Nephron progenitor cell (in vitro differentiated cells): ENCODE data around the gene PIP5KL1.
A peak's percentile ranks its signal among the peaks of the same experiment; 100 is the strongest.

Experiments used
- DNase-seq: peaks from one replicate; pipeline ENCODE4 v3.0.0; 2021
- H3K27ac Mint-ChIP-seq: 2 replicates; pipeline ENCODE4 v1.8.0; 2021; ENCODE audit warnings: mild to moderate bottlenecking, moderate library complexity, mixed read lengths
- H3K27me3 Mint-ChIP-seq: 2 replicates; pipeline ENCODE4 v1.8.0; 2021; ENCODE audit warnings: mild to moderate bottlenecking, low read depth, mixed read lengths; ENCODE audit not compliant: poor library complexity
- H3K36me3 Mint-ChIP-seq: 2 replicates; pipeline ENCODE4 v1.8.0; 2021; ENCODE audit warnings: low read depth, mixed read lengths
- H3K4me1 Mint-ChIP-seq: 2 replicates; pipeline ENCODE4 v1.8.0; 2021; ENCODE audit warnings: mixed read lengths
- H3K4me3 Mint-ChIP-seq: 2 replicates; pipeline ENCODE4 v1.8.0; 2021; ENCODE audit warnings: mild to moderate bottlenecking, moderate library complexity, mixed read lengths
- H3K9me3 Mint-ChIP-seq: 2 replicates; pipeline ENCODE4 v1.8.0; 2021; ENCODE audit warnings: mild to moderate bottlenecking, moderate library complexity, mixed read lengths
- CTCF ChIP-seq: fragments of 200-600 bp; sonication (generic); IDR thresholded peaks from 2 replicates; pipeline ENCODE4 v1.5.0; 2021; ENCODE audit warnings: antibody characterized with exemption

Gene PIP5KL1

DNA sequence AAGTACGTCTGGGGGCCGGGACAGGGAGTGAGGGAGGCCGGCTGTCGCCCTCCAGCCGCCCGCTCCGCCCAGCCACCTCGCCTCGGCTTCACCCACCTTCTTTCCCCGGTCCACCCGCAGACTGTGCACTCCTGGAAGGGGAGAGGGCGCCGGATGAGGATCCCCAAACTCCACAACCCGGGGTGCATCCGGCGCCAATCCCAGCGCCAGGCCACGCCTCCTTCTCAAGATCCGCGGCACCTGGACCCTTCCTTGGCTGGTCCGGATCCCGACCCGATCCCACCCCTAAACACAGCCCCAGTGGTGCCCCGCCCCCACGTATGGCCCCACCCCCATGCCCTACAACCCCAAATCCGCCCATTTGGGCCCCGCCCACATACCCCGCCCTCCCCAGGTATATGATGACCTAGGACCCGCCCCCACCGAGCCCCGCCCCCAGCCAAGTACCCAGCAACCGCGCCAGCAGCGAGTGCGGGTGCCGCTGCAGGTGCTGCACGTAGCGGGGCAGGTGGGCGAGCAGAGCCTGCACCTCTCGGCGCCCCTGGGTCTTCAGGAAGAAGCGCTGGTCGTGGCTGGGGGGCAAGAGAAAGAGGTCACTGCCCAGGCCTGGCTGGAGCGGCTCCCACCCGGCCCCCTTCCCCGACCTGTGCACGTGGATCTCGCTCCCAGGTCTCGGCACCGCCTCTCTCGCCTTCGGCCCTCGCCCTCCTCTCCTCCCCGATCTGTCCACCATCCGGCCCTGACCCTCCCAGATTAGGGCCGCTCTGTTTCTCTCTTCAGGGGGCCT lies 3.2 kb downstream of the PIP5KL1 start:
- no peaks in the 10 kb centered on the region for H3K36me3 Mint-ChIP-seq
- no peak for TF ChIP-seq CTCF

DNA sequence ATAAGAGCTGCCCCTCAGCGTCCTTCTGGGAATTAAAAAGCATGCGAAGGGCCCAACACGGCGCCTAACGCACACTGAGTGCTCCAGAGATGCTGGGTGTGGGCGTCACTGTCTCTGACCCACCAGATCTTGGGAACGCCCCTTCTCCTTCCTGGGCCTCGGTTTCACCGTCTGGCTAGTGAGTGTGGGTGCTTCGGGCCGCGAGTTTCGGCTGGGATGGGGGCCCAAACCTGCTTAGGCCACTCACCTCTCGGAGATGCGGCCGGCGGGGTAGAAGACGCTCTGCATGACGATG lies 3.7 kb downstream of the PIP5KL1 start:
- Mint-ChIP-seq H3K9me3 (no peaks in the 10 kb centered on the region), H3K4me1 (peaks cover 10% of the 10 kb centered on the region), H3K36me3 (no peaks in the 10 kb centered on the region), H3K4me3 (peak overlapping the region; percentile 66), H3K27ac (no peak overlapping the region), H3K27me3 (peaks cover 88% of the 10 kb centered on the region)
- no peak for TF ChIP-seq CTCF
- DNase-seq = no peak

More for the DNA sequence above, 3.2 kb downstream of the PIP5KL1 start:
- DNase-seq = peak; percentile 57
- Mint-ChIP-seq H3K9me3 (no peaks in the 10 kb centered on the region), H3K4me3 (peak overlapping the region; percentile 66), H3K27me3 (peaks cover 83% of the 10 kb centered on the region), H3K27ac (no peak overlapping the region), H3K4me1 (peaks cover 10% of the 10 kb centered on the region)

DNA sequence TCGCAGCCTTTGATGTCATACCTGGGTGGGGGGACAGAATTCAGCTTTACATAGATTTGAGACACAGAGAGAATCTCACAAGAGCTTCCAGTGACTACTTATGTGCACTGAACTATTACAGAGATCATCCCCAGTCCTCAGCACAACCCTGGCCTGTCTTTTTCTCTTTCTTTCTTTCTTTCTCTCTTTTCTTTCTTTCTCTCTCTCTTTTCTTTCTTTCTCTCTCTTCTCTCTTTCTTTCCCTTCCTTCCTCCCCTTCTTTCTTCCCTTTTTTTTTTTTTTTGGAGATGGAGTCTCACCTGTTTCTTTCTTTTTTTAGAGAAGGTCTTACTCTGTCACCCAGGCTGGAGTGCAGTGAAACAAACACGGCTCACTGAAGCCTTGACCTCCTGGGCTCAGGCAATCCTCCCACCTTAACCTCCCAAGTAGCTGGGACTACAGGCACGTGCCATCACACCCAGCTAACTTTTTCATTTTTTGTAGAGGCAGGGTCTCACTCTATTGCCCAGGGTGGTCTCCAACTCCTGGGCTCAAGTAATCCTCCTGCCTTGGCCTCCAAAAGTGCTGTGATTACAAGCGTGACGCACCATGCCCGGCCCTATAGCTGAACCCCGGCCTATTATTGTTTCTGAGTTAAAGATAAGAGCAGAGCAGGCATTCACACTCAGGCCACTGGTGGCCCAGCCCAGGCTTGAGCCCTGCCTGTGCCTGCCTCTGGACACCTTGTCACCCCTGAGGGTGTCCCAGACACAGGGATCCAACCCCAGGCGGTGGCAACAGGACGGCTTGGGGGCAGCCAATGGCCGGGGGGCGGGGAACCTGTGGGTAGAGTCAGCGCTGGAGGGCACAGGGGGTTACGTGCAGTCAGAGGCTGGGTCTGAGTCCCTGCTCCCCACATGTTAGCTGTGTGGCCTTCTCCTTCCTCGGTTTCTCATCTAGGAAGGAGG lies 4.3 kb downstream of the PIP5KL1 start:
- H3K9me3 Mint-ChIP-seq = no peaks in the 10 kb centered on the region
- H3K4me3 Mint-ChIP-seq = peak overlapping the region; percentile 34
- H3K4me1 Mint-ChIP-seq = peaks cover 4% of the 10 kb centered on the region
- no peak for DNase-seq
- no peak for TF ChIP-seq CTCF
- no peaks in the 10 kb centered on the region for H3K36me3 Mint-ChIP-seq
- H3K27ac Mint-ChIP-seq = no peak overlapping the region
- peaks cover 92% of the 10 kb centered on the region for H3K27me3 Mint-ChIP-seq

DNA sequence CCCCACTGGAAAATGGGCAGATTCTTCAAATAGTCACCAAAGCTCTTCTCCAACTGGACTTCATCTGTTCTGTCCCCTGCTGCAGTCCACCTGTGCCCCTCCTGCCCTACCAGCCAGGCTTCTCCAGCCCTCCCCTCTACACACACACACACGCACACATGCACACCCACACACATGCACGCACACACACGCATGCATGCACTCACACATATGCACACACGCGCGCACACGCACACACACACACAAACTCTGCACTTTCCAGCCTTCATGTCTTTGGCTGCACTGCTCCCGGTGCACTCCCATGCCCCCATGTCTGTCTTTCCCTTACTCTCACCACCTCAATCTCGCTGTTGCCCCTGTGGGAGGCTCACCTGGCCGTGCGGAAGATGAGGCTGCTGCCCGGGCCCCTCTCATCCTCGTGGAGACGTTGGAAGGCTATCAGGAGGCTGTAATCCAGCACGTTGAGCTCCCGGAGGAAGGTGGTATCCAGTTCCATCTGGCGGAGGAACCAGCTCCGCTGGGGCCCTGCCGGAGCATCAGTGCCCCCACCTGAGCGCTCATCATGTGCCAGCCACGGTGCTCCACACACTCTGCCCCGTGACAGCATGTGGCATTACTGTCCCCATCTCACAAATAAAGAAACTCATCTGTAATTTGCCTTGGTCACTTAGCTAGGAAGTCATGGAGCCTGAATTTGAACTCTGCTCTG lies 5.7 kb downstream of the PIP5KL1 start:
- peak overlapping the region; percentile 45 for H3K27ac Mint-ChIP-seq
- no peak for DNase-seq
- no peaks in the 10 kb centered on the region for H3K4me1 Mint-ChIP-seq
- H3K9me3 Mint-ChIP-seq = no peaks in the 10 kb centered on the region
- H3K4me3 Mint-ChIP-seq = no peak overlapping the region
- no peak for TF ChIP-seq CTCF
- H3K27me3 Mint-ChIP-seq = peaks cover 95% of the 10 kb centered on the region
- no peaks in the 10 kb centered on the region for H3K36me3 Mint-ChIP-seq

- Mint-ChIP-seq H3K27me3 (peaks cover 83% of the 10 kb centered on the region), H3K27ac (no peak overlapping the region), H3K36me3 (no peaks in the 10 kb centered on the region), H3K9me3 (no peaks in the 10 kb centered on the region), H3K4me1 (peaks cover 9% of the 10 kb centered on the region), H3K4me3 (no peak overlapping the region)
- DNase-seq = no peak
- no peak for TF ChIP-seq CTCF
Measured at GRCh38 chr9:127923771-127924170, 6.8 kb downstream of the PIP5KL1 start.
